ENCODE measurements around the gene DST. TPM values are rescaled to one million over a fixed set of nuclear protein-coding genes. Genes with fewer than 3 reads are reported as not detected.

Gene DST
- total RNA-seq, 1 experiment from 2014 or later, result 75.5 TPM

DNA sequence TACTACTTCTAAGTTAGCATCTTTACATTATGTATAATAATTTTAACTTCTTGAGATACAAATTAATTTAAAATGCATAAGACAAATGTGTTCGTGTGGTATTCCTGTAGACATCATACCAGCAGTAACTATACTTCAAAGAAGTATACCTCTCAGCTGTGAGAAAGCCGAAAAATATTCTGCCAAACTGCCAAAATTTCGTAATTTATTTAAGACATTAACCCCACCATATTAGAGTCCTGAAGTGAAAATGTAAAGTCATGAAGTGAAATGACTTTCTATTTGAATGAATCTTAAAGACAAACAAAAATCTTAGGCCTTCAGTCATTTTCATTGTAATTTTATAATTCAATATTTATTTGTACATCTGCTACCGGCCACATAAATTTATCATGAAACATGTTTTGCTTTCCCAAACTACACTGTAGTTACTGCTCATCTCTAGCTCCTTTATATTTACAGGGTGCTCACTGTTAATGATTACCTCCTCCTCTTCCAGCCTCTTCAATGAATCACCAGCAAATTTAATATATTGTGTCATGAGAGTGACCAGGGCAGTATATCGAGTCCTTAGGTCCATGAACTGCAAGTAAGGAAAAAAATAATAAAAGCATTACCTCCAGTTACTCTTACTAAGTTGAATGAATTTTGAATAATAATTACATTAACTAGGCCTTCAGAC, 18.5 kb downstream of the DST start:
- no peak for DNase-seq (ENCODE audit: low spot score)

DNA sequence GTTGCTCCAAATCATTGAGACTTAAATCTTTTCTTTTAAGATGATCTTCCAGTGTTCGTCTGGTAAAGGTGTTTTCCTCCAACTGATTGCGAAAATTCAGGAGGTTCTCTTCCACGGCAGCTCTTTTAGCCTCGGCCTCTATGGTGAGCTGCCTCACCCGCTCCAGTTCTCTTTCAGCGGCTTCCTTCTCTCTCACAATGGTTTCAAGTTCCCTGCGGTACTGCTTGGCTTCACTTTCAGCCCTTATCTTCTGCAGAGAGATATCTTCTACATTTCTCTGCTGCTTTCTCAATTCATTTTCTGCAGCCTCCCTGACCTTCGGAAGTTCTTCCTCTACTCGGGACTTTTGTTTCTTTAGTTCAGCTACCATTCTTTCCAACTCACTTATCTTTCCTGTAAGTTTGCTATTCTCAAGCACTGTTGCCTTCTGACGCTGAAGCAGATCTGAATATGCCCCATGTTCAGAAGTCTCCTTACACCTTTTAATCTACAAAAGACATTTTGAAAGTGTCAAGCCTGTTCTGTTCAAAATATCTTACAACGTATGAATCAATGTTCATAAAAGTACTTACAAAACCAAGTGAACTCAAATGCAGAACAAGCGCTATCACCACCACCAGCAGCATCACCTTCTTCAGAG, 22.3 kb downstream of the DST start:
- DNase-seq (ENCODE audit: low spot score), result no peak

DNA sequence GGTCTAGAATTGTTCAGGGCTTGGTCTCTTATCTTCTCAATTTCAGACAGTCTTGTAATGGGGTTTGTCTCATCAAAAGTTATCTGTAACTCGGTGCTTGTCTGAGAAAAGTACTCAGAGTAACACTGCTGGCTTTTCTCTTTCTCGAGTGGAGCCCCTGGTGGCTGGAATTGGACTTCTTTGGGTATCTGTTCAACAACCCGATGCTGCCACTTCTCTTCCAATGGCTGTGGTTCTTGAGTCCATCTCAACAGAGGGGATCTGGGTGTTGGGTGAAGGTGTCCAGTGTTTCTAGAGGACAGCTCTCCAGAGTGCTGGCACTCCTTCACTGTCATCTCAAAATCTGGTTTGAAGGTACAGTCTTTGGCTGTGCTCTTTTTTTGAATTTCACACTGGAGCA, 24.6 kb downstream of the DST start:
- DNase-seq (ENCODE audit: low spot score), result no peak

DNA sequence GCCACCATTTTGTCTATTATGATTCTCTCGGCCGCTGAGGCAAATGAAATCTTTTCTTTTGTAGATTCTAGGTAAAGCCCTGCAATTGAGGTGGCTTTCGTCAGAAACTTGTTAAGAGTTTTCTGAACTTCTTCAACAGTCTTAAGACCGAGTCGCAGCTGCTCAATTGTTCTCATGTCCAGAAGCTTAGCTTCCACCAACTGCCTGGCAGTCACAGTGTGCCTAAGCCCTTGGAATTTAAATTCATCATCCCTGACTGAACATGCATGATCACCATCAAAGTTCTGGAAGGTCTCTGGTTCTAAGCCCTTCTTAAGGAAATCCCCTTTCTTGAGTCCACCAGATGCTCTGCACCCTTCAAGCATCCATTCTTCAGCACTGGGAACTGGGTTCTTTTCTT, 25.7 kb downstream of the DST start:
- DNase-seq (ENCODE audit: low spot score), result no peak

DNA sequence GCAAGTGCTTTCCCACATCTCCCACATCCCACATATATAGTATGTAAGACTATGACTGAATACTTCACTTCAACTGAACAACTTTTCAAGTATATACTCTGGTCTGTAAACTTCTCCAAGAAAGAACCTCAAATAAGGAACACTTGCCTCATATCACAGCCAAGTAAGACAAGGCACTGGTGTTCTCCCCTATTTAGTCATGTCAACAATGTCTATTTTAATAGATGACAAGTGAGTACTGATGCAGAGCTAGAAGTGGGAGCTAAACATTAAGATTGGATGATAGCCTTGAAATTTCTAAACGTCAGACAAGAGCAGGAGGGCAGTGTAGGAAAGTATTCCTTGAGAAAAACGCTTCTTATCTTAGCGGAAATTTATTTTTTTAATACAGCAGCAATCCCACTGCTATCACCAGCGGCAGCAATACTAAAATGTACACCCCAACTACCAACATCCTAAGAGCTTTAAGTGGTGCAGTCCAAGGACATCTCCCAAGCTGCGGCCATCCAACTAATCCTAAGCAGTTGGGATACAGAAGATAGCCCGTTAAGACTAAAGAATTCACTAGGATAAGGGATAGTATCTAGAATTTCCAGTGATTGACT, 29.3 kb downstream of the DST start:
- DNase-seq (ENCODE audit: low spot score), result no peak

DNA sequence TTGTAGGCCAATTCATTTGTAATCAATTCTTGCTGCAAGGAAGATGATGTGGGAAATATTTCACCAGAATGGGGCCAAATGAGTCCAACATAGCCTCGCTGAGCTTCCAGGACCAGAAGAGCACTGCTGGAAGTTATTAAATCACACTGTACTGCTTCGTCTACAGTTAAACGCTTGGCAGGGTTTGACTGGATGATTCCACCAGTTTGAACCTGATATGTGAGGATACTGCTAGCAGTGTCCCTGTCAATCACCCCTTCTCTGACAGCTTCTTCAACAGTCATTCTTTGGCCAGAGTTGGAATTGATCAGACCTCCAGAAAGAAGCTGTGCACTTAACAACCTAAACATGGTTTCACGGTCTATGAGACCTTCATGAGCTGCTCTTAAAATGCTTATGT, 34.4 kb downstream of the DST start:
- no peak for DNase-seq (ENCODE audit: low spot score)

DNA sequence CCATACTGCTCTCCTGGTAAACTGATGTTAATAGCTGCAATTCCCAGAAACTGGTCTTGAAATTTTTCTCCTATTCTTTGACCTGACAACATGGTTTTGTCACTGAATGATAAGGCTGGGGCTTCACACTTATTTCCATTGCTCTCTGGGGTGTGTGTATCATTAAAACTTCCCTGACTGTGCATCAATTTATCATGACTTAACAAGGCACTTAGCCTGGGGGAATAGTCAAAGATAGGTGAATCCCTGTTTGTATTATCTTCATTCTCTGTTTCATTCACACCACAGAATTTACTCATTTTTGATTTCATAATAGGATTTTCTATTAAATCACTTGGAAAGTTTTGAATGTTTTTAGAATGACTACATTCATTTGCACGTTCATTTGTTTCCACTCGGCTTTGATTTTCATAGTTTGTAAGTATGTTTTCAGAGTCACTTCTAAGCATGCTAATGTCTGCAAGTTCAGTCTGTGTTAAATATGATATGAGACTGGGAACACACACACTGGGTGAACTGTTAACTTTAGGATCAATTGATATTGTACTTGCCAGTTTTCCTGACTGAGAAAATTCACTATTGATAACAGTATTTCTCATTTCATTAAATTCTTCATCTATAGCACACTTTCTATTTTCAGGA, 35.5 kb downstream of the DST start:
- no peak for DNase-seq (ENCODE audit: low spot score)

DNA sequence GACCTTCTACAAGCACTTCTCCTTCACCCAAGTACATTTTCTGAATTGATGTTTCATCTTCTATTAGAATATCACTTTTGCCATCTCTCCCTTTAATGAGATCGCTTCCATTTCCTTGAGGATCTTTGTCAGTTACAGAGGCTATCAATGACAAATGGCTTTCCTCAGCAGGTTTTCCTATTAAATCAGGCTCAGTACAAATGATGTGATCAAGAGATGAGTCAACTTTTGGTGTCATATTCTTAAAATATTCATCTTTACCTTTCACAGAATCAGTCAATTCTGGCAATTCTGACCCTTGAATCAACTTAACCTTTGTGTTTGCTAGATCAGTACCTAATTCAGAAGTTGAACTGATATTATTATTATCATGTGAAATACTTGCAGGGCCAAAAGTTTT, 37.3 kb downstream of the DST start:
- no peak for DNase-seq (ENCODE audit: low spot score)

DNA sequence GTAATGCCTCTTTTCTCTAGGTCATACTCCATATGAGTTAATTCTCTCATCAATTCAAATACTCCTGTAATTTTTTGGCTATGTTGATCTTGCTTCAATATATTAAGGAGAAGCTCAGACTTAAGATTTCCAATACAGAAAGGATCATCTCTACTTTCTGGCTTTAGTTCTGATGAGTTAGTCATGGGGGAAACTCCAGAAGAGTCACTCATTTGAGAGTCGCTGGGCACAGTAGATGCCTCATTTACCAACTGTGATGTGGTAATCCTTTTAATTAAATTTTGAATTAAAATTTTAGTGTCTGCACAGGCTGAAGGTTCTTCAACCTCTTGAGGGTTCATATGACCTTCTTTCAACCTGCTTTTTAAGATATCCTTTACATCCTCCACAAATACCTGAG, 38.5 kb downstream of the DST start:
- DNase-seq (ENCODE audit: low spot score), result no peak

DNA sequence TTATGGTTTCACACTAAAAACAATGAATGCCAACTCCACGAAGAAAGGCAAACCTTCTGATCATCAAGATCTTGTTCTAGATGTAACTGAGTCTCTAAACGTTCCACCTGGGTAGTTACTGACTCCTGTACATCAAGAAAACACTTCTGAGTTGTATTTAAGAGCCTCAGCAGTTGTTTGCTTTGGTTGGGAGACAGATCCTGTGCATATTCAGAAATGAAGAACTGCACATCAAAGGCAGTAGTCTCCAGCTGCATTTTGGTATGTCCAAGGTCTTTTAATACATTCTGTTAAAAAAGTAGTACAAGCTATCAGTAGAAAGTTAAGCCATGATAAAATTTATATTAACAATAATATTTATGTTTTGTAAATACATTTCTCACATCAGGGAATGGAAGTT, 41.3 kb downstream of the DST start:
- DNase-seq (ENCODE audit: low spot score), result no peak

DNA sequence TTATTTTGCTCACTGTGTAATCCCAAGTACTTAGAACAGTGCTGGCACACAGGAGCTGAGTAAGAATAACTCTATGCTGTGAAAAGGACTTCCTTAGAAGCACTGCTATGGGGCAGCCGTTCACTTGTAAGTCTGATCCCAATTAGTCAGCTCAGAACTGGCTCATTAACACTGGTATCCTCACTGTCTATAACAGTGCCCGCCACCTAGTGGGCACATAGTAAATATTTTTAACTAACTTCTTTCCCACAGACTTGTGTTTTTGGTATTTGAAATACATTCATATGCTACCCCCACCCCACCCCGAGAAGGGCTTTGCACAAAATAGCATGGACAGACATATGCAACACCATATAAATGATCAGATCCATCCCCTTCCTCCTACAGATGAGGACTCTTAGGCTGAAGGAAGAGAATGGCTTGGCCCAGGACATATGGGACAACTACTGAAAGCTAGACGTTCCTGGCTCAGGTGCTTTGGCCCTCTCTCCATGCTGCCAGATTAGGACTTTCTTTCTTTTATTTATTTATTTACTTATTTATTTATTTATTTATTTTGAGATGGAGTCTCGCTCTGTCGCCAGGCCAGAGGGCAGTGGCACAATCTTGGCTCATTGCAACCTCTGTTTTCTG, 47.1 kb downstream of the DST start:
- DNase-seq (ENCODE audit: low spot score), result peak; percentile 29

DNA sequence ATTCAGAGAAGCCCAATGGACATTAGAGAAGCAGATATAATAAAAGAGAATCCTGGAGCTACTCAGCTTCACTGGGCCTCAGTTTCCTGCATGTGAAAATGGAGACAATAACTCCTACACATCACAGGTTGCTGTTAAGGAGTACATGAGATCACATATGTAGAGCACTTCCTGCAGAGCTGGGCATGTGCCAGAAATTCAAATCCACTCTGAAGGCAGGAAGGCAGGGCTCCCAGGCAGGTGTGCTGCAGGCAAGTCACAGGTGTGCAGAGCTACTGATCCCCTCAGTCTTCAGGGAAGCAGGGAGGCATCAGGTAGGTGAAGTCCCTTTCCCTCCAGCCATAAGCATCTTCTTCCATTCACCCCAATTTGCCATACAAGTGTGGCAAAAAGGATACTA, 48.0 kb downstream of the DST start:
- DNase-seq (ENCODE audit: low spot score), result no peak

DNA sequence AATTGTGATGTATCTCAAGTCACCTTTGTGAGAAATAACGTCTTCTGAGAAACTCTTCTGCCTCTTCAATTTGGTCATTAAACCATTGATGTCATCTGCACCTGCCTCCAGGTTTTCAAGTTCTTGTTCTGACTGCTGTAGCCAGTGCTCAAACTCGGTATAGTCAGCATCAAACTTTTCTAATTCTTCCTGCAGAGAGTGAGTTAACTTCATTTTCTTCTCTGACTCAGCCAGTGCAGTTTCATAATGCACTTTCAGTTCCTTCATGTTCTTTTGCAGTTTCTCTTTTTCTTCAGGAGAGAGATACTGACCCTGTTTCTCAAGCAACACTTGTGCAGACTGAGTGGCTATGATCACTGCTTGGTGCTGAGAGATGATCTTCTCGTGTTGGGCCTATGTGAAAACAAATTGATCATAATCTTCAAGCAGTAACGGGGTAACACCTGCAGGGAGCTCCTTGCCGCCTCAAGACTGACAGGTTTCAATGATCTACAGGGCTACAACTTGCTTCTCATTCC, 48.8 kb downstream of the DST start:
- no peak for DNase-seq (ENCODE audit: low spot score)

DNA sequence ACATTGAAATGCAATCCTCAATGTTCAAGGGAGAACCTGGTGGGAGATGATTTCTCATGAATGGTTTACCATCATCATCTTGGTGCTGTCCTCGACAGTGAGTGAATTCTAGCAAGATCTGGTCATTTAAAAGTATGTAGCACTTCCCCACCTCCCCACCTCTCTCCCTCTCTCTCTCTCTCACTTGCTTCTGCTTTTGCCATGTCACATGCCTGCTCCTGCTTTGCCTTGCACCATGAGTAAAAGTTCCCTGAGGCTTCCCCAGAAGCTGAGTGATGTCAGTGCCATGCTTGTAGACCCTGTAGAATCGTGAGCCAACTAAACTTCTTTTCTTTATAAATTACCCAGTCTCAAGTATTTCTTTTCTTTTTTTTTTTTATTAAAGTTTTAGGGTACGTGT, 60.5 kb downstream of the DST start:
- no peak for DNase-seq (ENCODE audit: low spot score)

DNA sequence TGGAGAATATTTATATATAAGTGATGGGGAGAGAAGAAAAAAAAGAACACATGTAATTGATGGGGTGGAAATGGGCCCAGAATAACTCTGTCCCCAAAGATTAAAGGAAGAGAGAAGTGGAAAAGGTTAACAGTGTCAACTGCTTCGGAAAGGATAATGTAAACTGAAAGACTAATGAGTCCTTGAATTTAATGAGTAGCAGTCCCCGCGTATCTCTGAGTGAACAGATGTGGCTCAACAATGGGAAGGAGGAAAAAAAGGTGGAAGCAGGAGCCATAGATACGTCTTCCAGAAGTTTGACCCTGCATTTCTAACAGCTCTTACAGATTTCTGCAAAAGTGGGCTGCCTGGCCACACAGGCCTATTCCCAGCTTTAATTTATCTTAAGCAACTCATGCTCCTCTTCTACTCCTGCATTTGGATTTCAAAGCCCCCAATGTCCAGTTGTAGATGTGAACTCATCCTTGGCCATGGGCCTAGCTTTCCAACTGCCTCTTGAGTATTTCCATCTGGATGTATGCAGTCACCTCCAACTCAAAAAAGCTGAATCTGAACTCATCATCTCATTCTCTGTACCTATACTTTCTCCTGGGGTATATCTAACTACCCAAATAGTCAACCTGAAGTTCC, 61.3 kb downstream of the DST start:
- DNase-seq (ENCODE audit: low spot score), result no peak

DNA sequence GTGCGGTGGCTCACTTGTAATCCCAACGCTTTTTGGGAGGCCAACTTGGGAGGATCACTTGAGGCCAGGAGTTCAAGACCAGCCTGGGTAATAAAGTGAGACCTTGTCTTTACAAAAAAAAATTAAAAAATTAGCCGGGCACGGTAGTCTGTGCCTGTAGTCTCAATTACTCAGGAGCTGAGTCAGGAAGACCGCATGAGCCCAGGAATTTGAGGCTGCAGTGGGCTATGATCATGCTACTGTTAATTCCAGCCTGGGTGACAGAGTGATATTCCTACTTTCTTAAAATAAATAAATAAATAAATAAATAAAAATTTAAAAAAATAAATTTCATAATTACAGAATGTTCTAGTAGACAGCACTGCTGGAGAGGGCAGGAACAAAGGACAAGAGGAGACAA, 62.4 kb downstream of the DST start:
- no peak for DNase-seq (ENCODE audit: low spot score)

DNA sequence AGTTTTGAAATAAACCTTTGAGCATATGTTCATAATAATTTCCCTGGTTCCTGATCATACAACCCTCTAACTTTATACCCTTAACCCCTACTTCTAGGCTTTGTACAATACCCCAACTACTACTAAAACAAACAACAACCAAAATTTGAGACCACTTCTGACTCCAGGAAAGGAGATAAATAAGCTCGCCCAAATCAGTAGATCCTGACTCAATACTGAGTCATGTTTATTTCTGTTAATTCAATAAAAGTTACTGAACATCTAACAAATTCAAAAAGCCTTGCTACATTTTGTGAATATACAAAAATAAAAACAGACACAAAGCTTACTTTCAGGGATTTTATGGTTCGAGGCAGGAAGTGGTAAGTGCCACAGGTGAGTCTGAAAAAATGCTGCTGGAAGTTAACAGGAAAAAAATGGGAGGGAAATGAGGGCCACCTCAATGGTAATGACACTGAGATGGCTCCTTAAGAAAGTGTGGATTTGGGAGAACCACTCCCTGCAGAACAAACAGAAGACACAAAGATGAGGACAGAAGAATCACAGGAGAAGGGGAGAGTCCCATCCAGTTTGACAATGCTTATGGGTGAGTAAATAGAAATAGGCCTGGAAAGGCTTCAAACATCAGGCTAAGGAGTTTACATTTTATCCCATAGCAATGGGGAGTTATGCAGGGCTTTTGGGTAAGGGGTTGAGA, 63.4 kb downstream of the DST start:
- no peak for DNase-seq (ENCODE audit: low spot score)

DNA sequence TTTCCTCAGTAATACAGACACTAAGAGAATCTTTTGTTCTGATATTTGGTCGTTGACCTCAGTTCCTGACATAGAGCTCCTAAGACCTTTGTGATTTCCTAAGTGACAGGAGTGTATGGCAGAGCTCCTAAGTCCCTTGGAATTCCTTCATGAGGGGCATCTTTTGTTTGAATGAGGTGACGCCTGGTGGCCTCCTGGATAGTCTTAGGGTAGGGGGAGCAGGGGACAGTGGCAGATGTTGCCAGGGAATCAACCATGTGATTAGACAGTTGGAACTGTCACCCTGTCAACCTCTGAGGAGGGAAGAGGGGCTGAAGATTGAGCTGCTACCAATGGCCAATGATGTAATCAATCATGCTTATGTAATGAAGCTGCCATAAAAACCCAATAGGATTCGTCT, 67.0 kb downstream of the DST start:
- no peak for DNase-seq (ENCODE audit: low spot score)

DNA sequence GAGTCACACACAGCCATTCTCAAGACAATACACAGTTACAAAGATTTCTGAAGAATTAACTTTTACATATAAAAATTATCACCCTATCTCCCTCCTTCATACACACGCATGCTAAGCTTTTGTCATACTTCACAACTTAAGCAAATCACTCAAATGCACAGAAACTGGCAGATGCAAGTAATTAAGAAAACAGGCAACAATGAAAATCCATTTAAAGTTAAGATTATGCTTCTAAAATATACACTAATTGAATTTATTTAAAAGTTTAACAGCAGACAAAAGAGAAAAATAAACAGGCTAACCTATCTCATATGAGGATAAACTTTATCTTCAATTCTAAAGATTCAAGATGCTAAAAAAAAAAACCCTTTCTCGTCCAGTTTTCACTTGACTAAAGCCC, 68.4 kb downstream of the DST start:
- DNase-seq (ENCODE audit: low spot score), result no peak

DNA sequence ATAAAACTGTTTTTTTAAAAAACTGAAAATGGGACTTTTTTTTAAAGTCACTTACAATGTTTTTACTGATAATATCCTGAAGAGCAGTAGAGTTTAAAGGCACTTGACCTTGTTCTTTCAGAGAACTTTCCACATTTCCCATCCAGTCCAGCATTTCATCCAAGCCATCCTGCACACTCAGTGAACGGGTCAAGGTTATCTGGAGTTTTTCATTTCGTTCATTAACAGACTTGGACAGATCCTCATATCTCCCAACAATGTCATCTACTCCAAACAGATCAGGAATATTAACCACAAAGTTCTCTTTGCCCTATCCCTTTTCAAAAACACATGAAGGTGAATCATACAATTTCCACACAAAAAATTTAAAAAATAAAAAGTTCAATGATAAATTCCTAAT, 69.1 kb downstream of the DST start:
- no peak for DNase-seq (ENCODE audit: low spot score)

DNA sequence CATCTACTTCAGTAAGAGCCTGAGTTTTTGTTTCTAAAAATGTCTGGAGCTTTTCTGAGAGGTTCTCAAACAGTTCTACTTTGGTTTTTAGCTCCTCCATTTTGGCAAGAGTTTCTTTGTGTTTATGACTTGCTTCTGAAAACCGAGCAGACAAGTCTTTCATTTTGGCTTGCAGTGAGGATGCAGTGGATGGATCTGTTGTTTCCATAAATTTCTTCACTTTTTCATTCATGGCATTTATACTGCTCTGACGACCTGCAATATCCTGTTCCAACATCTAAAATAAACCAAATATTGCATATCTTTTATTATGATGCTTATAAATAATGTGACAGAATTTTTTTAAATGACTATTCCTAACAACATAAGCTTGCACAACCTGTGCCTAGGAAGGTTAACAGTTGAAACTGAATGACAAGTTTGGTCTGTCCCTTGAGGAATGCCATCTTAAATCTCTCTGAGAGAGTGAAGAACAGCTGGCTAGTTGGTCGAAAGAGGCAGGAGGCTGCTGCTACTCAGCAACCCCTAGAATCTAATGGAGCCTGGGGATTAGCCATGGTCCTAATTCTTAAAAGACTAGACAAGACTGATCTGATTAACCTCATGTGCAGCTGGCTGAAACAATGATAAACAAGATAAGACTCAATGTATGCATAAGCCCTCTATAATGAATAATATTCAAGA, 69.8 kb downstream of the DST start:
- DNase-seq (ENCODE audit: low spot score), result no peak

All from H4 (cell line).